ENCODE data around the gene MYO5B.

GRCh38 chr18:49815927-49816326, 379.0 kb downstream of the MYO5B start:
- TF ChIP-seq, protein P1, sequence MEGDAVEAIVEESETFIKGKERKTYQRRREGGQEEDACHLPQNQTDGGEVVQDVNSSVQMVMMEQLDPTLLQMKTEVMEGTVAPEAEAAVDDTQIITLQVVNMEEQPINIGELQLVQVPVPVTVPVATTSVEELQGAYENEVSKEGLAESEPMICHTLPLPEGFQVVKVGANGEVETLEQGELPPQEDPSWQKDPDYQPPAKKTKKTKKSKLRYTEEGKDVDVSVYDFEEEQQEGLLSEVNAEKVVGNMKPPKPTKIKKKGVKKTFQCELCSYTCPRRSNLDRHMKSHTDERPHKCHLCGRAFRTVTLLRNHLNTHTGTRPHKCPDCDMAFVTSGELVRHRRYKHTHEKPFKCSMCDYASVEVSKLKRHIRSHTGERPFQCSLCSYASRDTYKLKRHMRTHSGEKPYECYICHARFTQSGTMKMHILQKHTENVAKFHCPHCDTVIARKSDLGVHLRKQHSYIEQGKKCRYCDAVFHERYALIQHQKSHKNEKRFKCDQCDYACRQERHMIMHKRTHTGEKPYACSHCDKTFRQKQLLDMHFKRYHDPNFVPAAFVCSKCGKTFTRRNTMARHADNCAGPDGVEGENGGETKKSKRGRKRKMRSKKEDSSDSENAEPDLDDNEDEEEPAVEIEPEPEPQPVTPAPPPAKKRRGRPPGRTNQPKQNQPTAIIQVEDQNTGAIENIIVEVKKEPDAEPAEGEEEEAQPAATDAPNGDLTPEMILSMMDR (optimal IDR thresholded peaks at IDR 0.05 in 1 of 3, IDR thresholded peaks at IDR 0.05 in 1 of 3, conservative IDR thresholded peaks at IDR 0.05 in 1 of 3; ENCODE audit: extremely low read depth in 1 of 3, insufficient read depth in 2 of 3, low read length in 3 of 3) = no peak
- TF ChIP-seq EZH2 (IDR thresholded peaks at IDR 0.05; ENCODE audit: low read length) = no peak

Measured in keratinocyte (primary cell).